HEK293 (cell line): Measurements from ENCODE around the gene SART1.

Source experiments
- CTCF ChIA-PET: fragments of 350-600 bp; formaldehyde crosslinking; extraction: SDS; loops from one replicate; lab custom pipeline; 2021; ENCODE audit warnings: antibody characterized with exemption; lab: Yijun Ruan, JAX
- POLR2A ChIA-PET: fragments of 300-600 bp; formaldehyde crosslinking; extraction: SDS; loops from one replicate; lab custom pipeline; 2020; ENCODE audit warnings: antibody characterized with exemption, inconsistent platforms; lab: Yijun Ruan, JAX
- H3K27ac ChIP-seq: fragments of 200-500 bp; sonication (Bioruptor generic); 2 replicates; pipeline ENCODE4 v1.5.1; 2014; ENCODE audit warnings: low read depth, low read length, control low read depth, inconsistent platforms; ENCODE audit errors: extremely low read depth
- H3K36me3 ChIP-seq, 2 experiments: fragments of 200-500 bp in 1 of 2; sonication (Bioruptor generic) in 1 of 2; 1 replicate in 1 of 2; 2 replicates in 1 of 2; pipeline ENCODE4 v1.5.1; 2014 to 2017; ENCODE audit warnings: inconsistent platforms in 2 of 2, low read length in 2 of 2; ENCODE audit not compliant: control insufficient read depth in 2 of 2, insufficient read depth in 1 of 2
- H3K4me1 ChIP-seq: fragments of 200-500 bp; sonication (Bioruptor generic); 2 replicates; pipeline ENCODE4 v1.5.1; 2014; ENCODE audit warnings: mild to moderate bottlenecking, low read length, inconsistent platforms; ENCODE audit not compliant: control insufficient read depth, insufficient read depth
- H3K4me3 ChIP-seq: 2 replicates; pipeline ENCODE4 v1.5.1; 2011; ENCODE audit warnings: low read depth, mild to moderate bottlenecking, control low read depth, low read length, moderate library complexity
- H3K9me3 ChIP-seq: fragments of 200-500 bp; sonication (Bioruptor generic); 2 replicates; pipeline ENCODE4 v1.5.1; 2014; ENCODE audit warnings: low read depth, low read length, inconsistent platforms; ENCODE audit not compliant: control insufficient read depth, insufficient read depth
- BCL11A ChIP-seq: fragments of 450-650 bp; formaldehyde crosslinking; IDR thresholded peaks from 2 replicates; pipeline ENCODE4 v1.5.1; 2016; ENCODE audit warnings: low read depth, missing biosample characterization, missing genetic modification characterization
- GLI2 ChIP-seq: fragments of 450-650 bp; formaldehyde crosslinking; IDR thresholded peaks from 2 replicates; pipeline ENCODE4; 2017; ENCODE audit warnings: missing biosample characterization, missing genetic modification characterization, low read depth, borderline replicate concordance
- GLIS1 ChIP-seq: fragments of 450-650 bp; formaldehyde crosslinking; IDR thresholded peaks from 2 replicates; pipeline ENCODE4 v1.5.1; 2016; ENCODE audit warnings: missing biosample characterization, missing genetic modification characterization
- HOXD13 ChIP-seq: sonication (generic); formaldehyde crosslinking; IDR thresholded peaks from 2 replicates; pipeline ENCODE4 v1.8.0; 2022; ENCODE audit warnings: missing genetic modification reagents, borderline replicate concordance
- PRDM1 ChIP-seq: fragments of 450-650 bp; formaldehyde crosslinking; IDR thresholded peaks from 2 replicates; pipeline ENCODE4; 2016; ENCODE audit warnings: missing biosample characterization, missing genetic modification characterization
- PRDM10 ChIP-seq: fragments of 450-650 bp; formaldehyde crosslinking; IDR thresholded peaks from 2 replicates; pipeline ENCODE4 v1.5.1; 2016; ENCODE audit warnings: missing biosample characterization, missing genetic modification characterization
- ZBTB20 ChIP-seq: fragments of 450-650 bp; formaldehyde crosslinking; IDR thresholded peaks from 2 replicates; pipeline ENCODE4 v1.5.1; 2016; ENCODE audit warnings: missing biosample characterization, missing genetic modification characterization
- ZBTB21 ChIP-seq: fragments of 450-650 bp; formaldehyde crosslinking; IDR thresholded peaks from 2 replicates; pipeline ENCODE4 v1.5.1; 2017; ENCODE audit warnings: missing biosample characterization, missing genetic modification characterization
- ZBTB44 ChIP-seq: fragments of 450-650 bp; IDR thresholded peaks from 2 replicates; pipeline ENCODE4 v1.5.1; 2018; ENCODE audit warnings: missing biosample characterization, mild to moderate bottlenecking, missing genetic modification characterization
- ZFP37 ChIP-seq: fragments of 450-650 bp; formaldehyde crosslinking; IDR thresholded peaks from 2 replicates; pipeline ENCODE4 v1.5.1; 2016; ENCODE audit warnings: missing biosample characterization, missing genetic modification characterization
- ZNF19 ChIP-seq: fragments of 450-650 bp; formaldehyde crosslinking; IDR thresholded peaks from 2 replicates; pipeline ENCODE4; 2016; ENCODE audit warnings: missing biosample characterization, missing genetic modification characterization, low read depth
- ZNF292 ChIP-seq: fragments of 450-650 bp; formaldehyde crosslinking; IDR thresholded peaks from 2 replicates; pipeline ENCODE4 v1.5.1; 2016; ENCODE audit warnings: low read depth, missing biosample characterization, missing genetic modification characterization, borderline replicate concordance
- ZNF335 ChIP-seq: fragments of 450-650 bp; formaldehyde crosslinking; conservative IDR thresholded peaks from 2 replicates; pipeline ENCODE4 v1.5.1; 2016; ENCODE audit warnings: missing biosample characterization, missing genetic modification characterization
- ZNF341 ChIP-seq: fragments of 450-650 bp; formaldehyde crosslinking; IDR thresholded peaks from 2 replicates; pipeline ENCODE4; 2016; ENCODE audit warnings: low read depth, missing biosample characterization, missing genetic modification characterization
- ZNF354C ChIP-seq: fragments of 450-650 bp; formaldehyde crosslinking; IDR thresholded peaks from 2 replicates; pipeline ENCODE4 v1.5.1; 2016; ENCODE audit warnings: missing biosample characterization, missing genetic modification characterization, low read depth, borderline replicate concordance
- ZNF423 ChIP-seq: fragments of 450-650 bp; formaldehyde crosslinking; IDR thresholded peaks from 2 replicates; pipeline ENCODE4 v1.5.1; 2016; ENCODE audit warnings: missing biosample characterization, missing genetic modification characterization
- ZNF560 ChIP-seq: fragments of 450-650 bp; formaldehyde crosslinking; IDR thresholded peaks from 2 replicates; pipeline ENCODE4 v1.5.1; 2017; ENCODE audit warnings: missing biosample characterization, missing genetic modification characterization, borderline replicate concordance
- ZNF585B ChIP-seq: fragments of 450-650 bp; formaldehyde crosslinking; IDR thresholded peaks from 2 replicates; pipeline ENCODE4 v1.5.1; 2016; ENCODE audit warnings: missing biosample characterization, missing genetic modification characterization
- ZNF600 ChIP-seq: fragments of 450-650 bp; formaldehyde crosslinking; IDR thresholded peaks from 2 replicates; pipeline ENCODE4 v1.5.1; 2016; ENCODE audit warnings: missing biosample characterization, missing genetic modification characterization
- ZNF654 ChIP-seq: fragments of 450-650 bp; formaldehyde crosslinking; IDR thresholded peaks from 2 replicates; pipeline ENCODE4 v1.5.1; 2016; ENCODE audit warnings: low read depth, missing biosample characterization, missing genetic modification characterization
- ZNF658 ChIP-seq: fragments of 450-650 bp; formaldehyde crosslinking; IDR thresholded peaks from 2 replicates; pipeline ENCODE4; 2016; ENCODE audit warnings: missing biosample characterization, missing genetic modification characterization
- ZNF747 ChIP-seq: fragments of 450-650 bp; formaldehyde crosslinking; IDR thresholded peaks from 2 replicates; pipeline ENCODE4 v1.5.1; 2016; ENCODE audit warnings: missing biosample characterization, missing genetic modification characterization
- TF ChIP-seq, protein P1 (sequence below): fragments of 450-650 bp; formaldehyde crosslinking; IDR thresholded peaks from 2 replicates; pipeline ENCODE4 v1.5.1; 2017; ENCODE audit warnings: missing biosample characterization, missing genetic modification characterization
- TF ChIP-seq, protein P2 (sequence below): fragments of 450-650 bp; formaldehyde crosslinking; IDR thresholded peaks from 2 replicates; pipeline ENCODE4 v1.5.1; 2016; ENCODE audit warnings: missing biosample characterization, missing genetic modification characterization

Gene SART1

DNA sequence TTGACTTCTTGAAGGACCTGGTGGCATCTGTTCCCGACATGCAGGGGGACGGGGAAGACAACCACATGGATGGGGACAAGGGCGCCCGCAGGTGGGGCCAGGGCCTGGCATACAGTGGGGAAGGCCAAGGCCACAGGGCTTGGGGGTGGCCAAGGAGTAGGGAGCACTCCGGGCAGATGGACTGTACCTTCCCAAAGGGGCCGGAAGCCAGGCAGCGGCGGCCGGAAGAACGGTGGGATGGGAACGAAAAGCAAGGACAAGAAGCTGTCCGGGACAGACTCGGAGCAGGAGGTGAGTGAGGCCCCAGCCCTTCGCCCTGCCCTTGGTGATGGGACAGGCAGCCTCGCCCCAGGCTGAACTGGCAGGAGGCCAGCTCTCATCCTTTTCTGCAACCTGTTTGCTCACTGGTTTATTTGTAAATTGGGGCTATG is 41.1 kb upstream of the SART1 start:
- TF ChIP-seq ZNF585B (tag by site-specific recombination) (no peak), BCL11A (tag by site-specific recombination) (no peak), ZBTB20 (tag by site-specific recombination) (0 out of 2 replicates have a peak, but pooled peaks have one; percentile 3), PRDM10 (tag by site-specific recombination) (peak; percentile 66)
- no peaks in the 10 kb centered on the region; the same call in 1 of the 2 replicates for H3K4me1 ChIP-seq
- no peaks in the 10 kb centered on the region for H3K9me3 ChIP-seq
- POLR2A ChIA-PET = interaction anchor here (0.6 kb wide), 2 partner anchors 26 to 32 kb away, joined by 3 read pairs; partner anchors contain the start of gene FIBP
- no peak overlapping the region for H3K27ac ChIP-seq
- H3K36me3 ChIP-seq = peaks cover 0 to 14% of the 10 kb centered on the region in 2 experiments; a peak in 2 of 3 replicates
- peak overlapping the region; percentile 74 for H3K4me3 ChIP-seq
- CTCF ChIA-PET = interaction anchor here (0.7 kb wide), 1 partner anchor 13 kb away, joined by 5 read pairs; no protein-coding TSS in a partner anchor

DNA sequence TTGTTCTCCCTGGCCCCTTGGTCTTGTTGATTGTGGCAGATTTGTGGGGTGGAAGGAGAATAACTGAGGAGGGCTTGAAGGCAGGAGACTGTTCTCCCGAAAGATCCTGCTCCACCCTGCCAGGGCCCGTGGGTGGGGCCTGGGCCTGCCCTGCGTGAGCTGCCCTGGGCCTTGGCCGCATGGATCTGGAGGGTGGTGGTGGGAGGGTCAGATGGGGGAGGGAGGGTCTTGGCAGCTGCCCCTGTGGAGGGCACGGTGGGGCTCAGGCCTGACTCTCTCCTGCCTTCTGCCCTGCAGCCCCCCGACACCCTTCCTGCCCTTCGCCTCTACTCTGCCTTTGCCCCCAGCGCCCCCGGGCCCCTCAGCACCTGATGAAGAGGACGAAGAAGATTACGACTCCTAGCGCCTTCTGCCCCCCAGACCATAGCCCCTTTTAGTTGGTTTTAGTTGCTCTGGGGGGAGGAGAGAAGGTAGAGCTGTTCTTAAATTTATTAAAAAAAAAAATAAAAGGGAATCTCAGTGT is 40.4 kb upstream of the SART1 start:
- no peak for TF ChIP-seq ZFP37 (tag by site-specific recombination)
- no peak for TF ChIP-seq ZNF354C
- TF ChIP-seq HOXD13 (CRISPR knock-in tag) = no peak
- TF ChIP-seq, protein P1, sequence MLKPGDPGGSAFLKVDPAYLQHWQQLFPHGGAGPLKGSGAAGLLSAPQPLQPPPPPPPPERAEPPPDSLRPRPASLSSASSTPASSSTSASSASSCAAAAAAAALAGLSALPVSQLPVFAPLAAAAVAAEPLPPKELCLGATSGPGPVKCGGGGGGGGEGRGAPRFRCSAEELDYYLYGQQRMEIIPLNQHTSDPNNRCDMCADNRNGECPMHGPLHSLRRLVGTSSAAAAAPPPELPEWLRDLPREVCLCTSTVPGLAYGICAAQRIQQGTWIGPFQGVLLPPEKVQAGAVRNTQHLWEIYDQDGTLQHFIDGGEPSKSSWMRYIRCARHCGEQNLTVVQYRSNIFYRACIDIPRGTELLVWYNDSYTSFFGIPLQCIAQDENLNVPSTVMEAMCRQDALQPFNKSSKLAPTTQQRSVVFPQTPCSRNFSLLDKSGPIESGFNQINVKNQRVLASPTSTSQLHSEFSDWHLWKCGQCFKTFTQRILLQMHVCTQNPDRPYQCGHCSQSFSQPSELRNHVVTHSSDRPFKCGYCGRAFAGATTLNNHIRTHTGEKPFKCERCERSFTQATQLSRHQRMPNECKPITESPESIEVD (tag by site-specific recombination) = no peak
- no peak for TF ChIP-seq ZBTB21 (tag by site-specific recombination)
- TF ChIP-seq, protein P2, sequence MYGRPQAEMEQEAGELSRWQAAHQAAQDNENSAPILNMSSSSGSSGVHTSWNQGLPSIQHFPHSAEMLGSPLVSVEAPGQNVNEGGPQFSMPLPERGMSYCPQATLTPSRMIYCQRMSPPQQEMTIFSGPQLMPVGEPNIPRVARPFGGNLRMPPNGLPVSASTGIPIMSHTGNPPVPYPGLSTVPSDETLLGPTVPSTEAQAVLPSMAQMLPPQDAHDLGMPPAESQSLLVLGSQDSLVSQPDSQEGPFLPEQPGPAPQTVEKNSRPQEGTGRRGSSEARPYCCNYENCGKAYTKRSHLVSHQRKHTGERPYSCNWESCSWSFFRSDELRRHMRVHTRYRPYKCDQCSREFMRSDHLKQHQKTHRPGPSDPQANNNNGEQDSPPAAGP (tag by site-specific recombination) = no peak
- no peak for TF ChIP-seq GLIS1 (tag by site-specific recombination)
- TF ChIP-seq ZNF341 (tag by site-specific recombination) = no peak
- TF ChIP-seq PRDM1 (tag by site-specific recombination) = no peak
- no peak for TF ChIP-seq ZNF335 (tag by site-specific recombination)
- no peak for TF ChIP-seq ZNF560 (tag by site-specific recombination)
- TF ChIP-seq ZNF658 (tag by site-specific recombination) = no peak
- TF ChIP-seq ZBTB44 (tag by site-specific recombination) = no peak
- no peak for TF ChIP-seq ZNF747 (tag by site-specific recombination)
- TF ChIP-seq ZNF19 (tag by site-specific recombination) = no peak
- no peak for TF ChIP-seq ZNF292
- TF ChIP-seq ZNF600 (tag by site-specific recombination) = no peak
- no peak for TF ChIP-seq ZNF654 (tag by site-specific recombination)
- TF ChIP-seq ZNF423 (tag by site-specific recombination) = no peak
- TF ChIP-seq GLI2 (tag by site-specific recombination) = no peak
- no peak overlapping the region for H3K4me3 ChIP-seq
- no peak overlapping the region for H3K27ac ChIP-seq
- H3K36me3 ChIP-seq = peaks cover 0 to 14% of the 10 kb centered on the region in 2 experiments; a peak in 2 of 3 replicates
- ChIA-PET POLR2A (interaction anchor here (0.6 to 1.8 kb wide), 2 partner anchors 27 to 62 kb away, joined by 3 to 4 read pairs; no protein-coding TSS in a partner anchor), CTCF (interaction anchor here (0.6 to 2.1 kb wide), 2 partner anchors 32 to 104 kb away, joined by 3 to 10 read pairs; partner anchors contain the start of genes CCDC85B and FIBP)
- no peaks in the 10 kb centered on the region; the same call in 1 of the 2 replicates for H3K4me1 ChIP-seq
- no peaks in the 10 kb centered on the region for H3K9me3 ChIP-seq
